DMS53 treated with DMSO at 0.1 percent for 48 hours (cell line): ENCODE results near the gene TSPAN8.
"Not testable (repeated sequence)": the region's sequence is repeated elsewhere in the genome, so short reads cannot be mapped to it uniquely, and the experiment has no call there.

ENCODE experiments used
- DNase-seq: peaks from one replicate; lab custom pipeline; 2025; ENCODE audit not compliant: unreplicated experiment; lab: John Stamatoyannopoulos, UW

TSPAN8 gene

DNA sequence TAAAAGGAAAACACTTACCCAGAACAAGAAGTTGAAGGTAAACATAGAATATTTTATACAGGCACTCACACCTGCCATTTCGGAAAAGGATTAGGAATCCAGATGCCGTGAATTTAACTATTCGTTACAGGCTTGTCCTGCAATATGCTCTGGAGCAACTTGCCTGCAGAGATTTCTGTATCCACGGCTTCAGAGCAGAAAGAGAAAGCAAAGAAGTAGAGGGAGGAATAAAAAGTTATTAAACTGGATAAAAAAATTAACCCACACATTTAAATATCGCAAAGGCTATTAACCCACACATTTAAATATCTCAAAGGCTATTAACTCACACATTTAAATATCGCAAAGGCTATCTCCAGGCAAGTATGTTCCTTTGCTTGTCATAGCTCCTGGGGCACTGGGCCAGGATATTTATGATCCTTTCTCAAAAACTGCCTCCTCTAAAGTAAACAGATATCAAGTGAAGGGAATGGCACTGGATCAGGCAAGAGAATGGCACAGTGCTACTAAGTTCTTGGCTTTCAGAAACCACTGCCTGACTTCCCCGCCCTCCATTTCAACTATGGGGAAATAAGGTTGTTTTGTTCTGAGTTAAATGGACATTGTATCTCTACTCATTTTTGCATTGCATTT, at the start of gene TSPAN8:
Gene TSPAN8 (minus strand): TSS at position 399 of the 633 bp plus-strand sequence. CDS start 321 bp downstream, at position 78.
- peak; percentile 66 for DNase-seq

DNA sequence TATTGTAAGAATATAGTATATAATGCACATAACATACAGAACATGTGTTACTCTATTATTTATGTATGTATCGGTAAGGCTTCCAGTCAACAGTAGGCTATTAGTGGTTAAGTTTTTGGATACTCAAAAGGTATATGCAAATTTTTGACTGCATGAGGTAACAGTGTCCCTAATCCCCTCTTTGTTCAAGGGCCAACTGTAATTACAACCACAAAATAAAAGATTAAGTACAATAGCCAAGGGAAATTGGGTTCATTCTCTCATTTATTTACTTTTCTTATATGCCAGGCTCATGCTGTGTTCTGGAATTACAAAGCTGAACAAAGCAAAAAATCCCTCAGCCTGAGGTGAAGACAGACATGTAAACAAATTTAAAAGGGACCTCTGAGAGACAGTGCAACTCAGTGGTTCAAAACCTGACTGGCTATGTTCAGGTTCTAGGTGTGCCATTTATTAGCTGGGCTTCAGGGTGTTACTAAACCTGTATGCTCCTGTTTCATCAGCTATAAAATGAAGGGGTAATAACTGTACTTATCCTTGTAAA, 43.4 kb upstream of the TSPAN8 start:
- DNase-seq, result no peak

DNA sequence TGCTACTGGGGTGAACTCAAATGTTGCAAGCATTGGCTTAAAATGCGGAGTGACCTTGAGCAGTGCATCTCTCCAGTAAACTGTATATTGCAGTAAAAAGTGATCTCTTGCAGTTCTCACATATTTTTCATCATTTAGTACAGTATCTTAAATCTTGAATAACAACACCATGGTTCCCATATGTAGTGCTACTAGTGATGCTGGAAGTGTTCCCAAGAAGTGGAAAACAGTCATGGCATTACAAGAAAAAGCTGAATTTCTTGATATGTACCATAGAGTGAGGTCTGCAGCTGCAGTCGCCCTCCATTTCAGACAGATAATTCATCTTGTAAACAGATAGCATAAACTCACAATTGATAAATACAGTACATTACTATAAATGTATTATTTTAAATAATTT, 42.9 kb upstream of the TSPAN8 start:
- no peak for DNase-seq

DNA sequence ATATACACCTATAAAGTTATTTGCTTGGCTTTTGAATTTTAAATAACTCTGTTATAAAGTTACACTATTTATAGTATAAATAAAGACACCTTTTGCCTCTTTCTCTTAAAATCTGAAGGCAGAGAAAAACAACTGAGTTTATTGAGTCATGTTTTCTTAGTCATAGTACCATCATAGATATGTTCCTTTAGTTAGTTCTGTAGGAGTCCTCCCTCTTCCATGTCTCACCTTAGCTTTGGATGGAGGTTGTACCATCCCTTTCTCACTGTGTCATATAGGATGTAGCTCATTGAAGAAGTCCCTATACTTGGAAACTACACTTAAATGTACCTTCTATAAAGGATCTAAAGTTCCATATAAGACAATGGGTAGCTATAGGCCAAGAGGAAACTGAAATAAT, 39.7 kb upstream of the TSPAN8 start:
- DNase-seq, result no peak

DNA sequence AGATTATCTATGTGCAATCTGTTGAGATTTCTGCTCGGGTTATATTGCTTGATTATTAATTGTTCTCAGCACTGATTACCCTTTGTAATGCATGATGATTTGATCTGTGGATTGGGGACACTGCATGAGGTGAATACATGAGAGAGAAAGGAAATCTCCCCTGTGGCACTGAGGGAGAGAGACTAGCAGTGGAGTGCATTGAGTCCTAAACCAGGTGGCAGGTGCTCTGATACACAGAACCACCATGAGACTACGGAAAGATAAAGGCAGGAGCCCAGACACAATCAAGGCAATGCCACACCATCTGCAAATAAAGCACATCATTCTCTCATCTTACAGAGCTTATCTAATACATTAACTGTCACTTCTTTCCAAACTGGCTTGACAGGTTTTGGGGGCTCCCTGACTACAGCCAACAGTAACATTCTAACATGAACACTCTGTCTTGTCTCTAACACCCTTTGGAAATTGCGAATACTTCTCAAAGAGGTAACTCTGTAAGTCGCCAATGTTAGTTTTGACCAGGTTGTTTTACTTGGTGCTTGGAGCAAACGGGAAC, 37.6 kb upstream of the TSPAN8 start:
- peak; percentile 84 for DNase-seq

- no peak for DNase-seq
These were observed 36.9 kb upstream of the TSPAN8 start for GRCh38 chr12:71194657-71195056.

GRCh38 chr12:71193041-71193440, 35.2 kb upstream of the TSPAN8 start:
- no peak for DNase-seq

GRCh38 chr12:71191509-71192196, 33.9 kb upstream of the TSPAN8 start:
- no peak for DNase-seq

GRCh38 chr12:71190822-71191221, 33.0 kb upstream of the TSPAN8 start:
- no peak for DNase-seq

DNA sequence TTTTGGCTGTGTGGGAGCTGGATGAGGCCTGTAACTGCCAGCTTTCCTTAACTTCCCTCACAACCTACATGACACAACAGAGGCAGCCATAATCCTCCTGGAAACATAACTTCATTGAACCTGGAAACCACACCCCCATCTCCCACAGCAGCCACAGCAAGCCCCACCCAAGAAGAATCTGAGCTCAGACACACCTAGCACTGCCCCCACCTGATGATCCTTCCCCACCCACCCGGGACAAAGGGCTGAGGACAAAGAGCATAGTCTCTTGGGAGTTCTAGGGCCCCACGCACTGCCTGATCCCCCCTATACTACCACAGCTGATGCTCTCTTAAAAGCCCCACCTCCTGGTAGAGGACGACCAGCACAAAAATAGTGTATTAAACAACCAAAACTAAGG, 29.6 kb upstream of the TSPAN8 start:
- no peak for DNase-seq

DNA sequence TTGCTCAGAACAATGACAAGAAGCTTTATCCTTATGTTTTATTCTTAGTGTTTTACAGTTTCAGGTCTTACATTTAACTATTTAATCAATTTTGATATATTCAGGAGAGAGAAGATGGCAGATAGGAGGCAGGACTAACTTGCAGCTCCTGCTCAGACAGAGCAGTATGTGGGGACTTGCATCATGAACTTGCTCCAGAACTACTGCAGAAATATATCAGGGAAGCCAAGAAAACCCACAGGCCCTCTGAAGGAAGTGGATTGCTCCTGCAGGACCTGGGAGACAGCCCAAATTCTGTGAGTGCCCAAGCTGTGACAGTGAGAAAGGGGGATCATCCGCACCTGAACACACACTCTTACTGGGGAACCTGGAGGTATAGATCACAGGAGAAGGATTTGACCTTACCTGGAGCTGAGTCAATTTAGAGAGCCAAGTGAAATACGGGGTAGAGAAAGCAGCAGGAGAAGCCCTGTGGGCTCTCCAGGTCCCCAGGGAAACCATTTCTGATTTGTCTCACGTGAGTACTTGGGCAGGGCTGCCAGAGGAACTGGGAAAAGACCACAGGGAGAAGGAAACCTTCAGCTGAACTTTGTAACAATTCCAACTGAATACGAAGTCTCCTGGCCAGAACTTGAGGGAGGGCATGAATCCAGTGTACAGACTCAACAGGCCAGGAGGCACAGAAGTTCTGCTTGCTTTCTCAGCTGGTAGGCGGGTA, 28.9 kb upstream of the TSPAN8 start:
- DNase-seq, result no peak

- DNase-seq, result no peak
These were observed 26.0 kb upstream of the TSPAN8 start for GRCh38 chr12:71183846-71184245.

- DNase-seq, result no peak
These were observed 25.2 kb upstream of the TSPAN8 start for GRCh38 chr12:71183018-71183417.

DNA sequence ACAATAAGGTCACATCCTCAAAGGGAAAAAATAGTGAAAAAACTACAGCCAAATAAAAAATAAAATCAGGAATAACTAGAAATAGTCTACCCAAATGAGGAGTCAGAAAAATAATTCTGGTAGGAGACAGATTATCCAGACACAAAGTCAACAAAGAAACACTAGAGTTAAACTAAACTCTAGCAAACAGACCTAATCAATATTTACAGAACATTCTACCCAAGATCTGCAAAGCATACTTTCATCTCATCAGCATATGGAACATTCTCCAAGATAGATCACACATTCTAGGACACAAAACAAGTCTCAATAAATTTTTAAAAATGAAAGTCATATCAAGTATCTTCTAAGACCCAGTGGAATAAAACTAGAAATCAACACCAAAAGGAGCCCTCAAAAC, 20.4 kb upstream of the TSPAN8 start:
- no peak for DNase-seq

DNA sequence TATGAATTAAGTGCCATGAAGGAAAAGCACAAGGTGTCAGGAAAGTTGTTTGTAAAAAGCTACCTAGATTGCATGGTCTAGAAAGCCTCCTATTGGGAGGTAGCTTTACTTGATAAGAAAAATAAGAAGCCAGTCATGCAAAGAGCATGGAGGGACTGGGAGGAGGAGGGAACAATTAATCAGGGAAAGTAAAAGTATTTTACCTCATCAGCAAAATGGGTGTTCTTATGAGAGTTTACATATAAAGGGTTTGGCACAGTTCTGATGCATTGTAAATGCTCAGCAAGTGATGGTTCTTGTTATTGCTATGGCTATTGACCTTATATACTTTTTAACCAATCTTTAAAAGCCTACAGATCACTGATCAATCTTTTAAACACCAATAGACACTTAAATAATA, 17.0 kb upstream of the TSPAN8 start:
- DNase-seq, result no peak

GRCh38 chr12:71174146-71174545, 16.3 kb upstream of the TSPAN8 start:
- no peak for DNase-seq

GRCh38 chr12:71170456-71170855, 12.7 kb upstream of the TSPAN8 start:
- DNase-seq, result no peak

DNA sequence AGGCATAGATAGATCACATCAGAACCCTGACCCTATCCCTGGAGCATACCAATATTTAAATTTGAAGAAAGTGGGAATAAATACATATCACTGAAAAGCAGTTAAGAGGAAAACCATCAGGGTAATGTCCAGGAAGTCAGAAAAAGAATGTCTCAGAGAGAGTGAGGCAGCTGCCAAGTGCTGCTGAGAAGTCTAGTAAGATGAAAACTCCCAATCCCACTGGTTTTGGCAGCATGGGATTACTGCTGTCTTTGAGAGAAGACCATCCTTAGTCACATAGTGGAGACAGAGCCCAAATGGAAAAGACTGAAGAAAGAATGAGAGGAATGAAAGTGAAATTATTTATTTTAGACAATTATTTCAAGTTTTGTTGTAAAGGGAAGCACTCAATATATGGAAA, 11.5 kb upstream of the TSPAN8 start:
- no peak for DNase-seq

DNA sequence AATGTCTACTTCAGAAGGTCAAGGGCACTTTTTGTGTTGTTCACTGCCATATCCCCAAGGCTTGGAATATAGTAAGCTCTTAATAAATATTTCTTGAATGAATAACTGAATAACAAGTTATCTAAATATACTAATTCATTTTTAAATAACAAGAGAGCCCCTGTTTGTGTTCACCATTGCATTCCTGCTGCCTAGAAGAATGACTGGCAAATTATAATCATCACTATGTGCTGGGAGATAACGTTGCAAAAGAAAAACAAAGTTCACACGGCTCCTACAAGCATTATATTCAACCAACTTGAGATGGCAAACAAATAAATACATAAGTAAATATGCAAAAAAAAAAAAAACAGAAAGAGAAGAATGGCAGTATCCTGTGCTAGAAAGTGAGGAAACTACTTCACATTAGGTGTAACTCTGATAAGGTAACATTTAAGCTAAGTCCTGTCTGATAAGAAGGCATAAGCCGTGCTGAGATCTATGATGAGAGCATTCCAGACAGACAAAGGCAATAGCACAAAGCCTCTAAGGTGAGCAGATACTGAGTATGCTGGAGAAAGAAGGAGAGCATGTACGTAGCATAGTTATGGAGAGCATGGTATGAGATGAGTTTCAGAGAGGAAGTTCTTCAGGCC, 9.2 kb upstream of the TSPAN8 start:
- DNase-seq, result no peak

DNA sequence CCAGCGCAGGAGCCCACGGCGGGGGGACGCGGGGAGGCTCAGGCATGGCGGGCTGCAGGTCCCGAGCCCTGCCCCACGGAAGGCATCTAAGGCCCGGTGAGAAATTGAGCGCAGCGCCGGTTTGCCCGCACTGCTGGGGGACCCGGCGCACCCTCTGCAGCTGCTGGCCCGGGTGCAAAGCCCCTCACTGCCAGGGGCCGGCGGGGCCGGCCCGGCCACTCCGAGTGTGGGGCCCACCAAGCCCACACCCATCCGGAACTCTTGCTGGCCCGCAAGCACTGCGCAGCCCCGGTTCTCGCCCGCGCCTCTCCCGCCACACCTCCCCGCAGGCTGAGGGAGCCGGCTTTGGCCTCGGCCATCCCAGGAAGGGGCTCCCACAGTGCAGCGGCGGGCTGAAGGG, 8.5 kb upstream of the TSPAN8 start:
- no peak for DNase-seq

- DNase-seq, result not testable (repeated sequence)
These were observed 8.0 kb upstream of the TSPAN8 start for GRCh38 chr12:71165780-71166179.
